Endothelial cell (in vitro differentiated cells): ENCODE results near the gene USF2. TPM values are rescaled to one million over a fixed set of nuclear protein-coding genes. Genes with fewer than 3 reads are reported as not detected.

Experiments used
- DNase-seq: peaks from one replicate; pipeline ENCODE4 v3.0.0; 2021; ENCODE audit warnings: low spot score
- H3K27ac Mint-ChIP-seq: one replicate; pipeline ENCODE4 v1.8.0; 2021; ENCODE audit warnings: mixed read lengths, inconsistent platforms; ENCODE audit not compliant: unreplicated experiment
- H3K27me3 Mint-ChIP-seq: one replicate; pipeline ENCODE4 v1.8.0; 2021; ENCODE audit warnings: mild to moderate bottlenecking, moderate library complexity, mixed read lengths, inconsistent platforms; ENCODE audit not compliant: unreplicated experiment
- H3K36me3 Mint-ChIP-seq: one replicate; pipeline ENCODE4 v1.8.0; 2021; ENCODE audit warnings: mild to moderate bottlenecking, low read depth, mixed read lengths, inconsistent platforms; ENCODE audit not compliant: unreplicated experiment
- H3K4me1 Mint-ChIP-seq: one replicate; pipeline ENCODE4 v1.8.0; 2021; ENCODE audit warnings: mild to moderate bottlenecking, mixed read lengths, inconsistent platforms; ENCODE audit not compliant: unreplicated experiment
- H3K4me3 Mint-ChIP-seq: one replicate; pipeline ENCODE4 v1.8.0; 2021; ENCODE audit warnings: mild to moderate bottlenecking, mixed read lengths, inconsistent platforms; ENCODE audit not compliant: unreplicated experiment
- H3K9me3 Mint-ChIP-seq: one replicate; pipeline ENCODE4 v1.8.0; 2021; ENCODE audit warnings: mixed read lengths, inconsistent platforms; ENCODE audit not compliant: unreplicated experiment
- total RNA-seq: library from RNA; stranded (reverse); fragmentation: NEBNext Ultra II Directional; extraction: Animal tissue kit (Norgen Biotek cat#: 25700); gene quantifications from one replicate; pipeline ENCODE4 v1.2.1, GENCODE V29; 2021; ENCODE audit not compliant: unreplicated experiment
- TF ChIP-seq, protein P1 (sequence below): fragments of 200-600 bp; sonication (generic); IDR thresholded peaks from one replicate; pipeline ENCODE4 v1.5.0; 2021; ENCODE audit warnings: antibody characterized with exemption; ENCODE audit not compliant: unreplicated experiment

USF2 gene
- total RNA-seq, 1 donor from 2014 or later = 92.2 TPM

DNA sequence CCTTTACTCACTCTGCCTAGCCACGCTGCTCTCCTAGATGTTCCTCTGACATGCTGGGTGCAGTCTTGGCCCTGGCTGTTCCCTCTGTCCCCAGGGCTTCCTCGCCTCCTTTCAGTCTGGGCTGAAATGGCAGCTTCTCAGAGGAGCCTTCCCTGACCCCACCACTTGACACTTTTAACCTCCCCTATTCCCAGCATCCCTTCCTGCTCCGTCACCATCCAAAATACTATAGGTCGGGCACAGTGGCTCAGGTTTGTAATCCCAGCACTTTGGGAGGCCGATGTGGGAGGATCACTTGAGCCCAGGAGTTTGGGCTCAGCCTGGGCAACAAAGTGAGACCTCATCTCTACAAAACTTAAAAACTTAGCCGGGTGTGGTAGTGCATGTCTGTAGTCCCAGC lies 42.8 kb upstream of the USF2 start:
- H3K4me3 Mint-ChIP-seq = no peak overlapping the region
- no peaks in the 10 kb centered on the region for H3K4me1 Mint-ChIP-seq
- TF ChIP-seq, protein P1, sequence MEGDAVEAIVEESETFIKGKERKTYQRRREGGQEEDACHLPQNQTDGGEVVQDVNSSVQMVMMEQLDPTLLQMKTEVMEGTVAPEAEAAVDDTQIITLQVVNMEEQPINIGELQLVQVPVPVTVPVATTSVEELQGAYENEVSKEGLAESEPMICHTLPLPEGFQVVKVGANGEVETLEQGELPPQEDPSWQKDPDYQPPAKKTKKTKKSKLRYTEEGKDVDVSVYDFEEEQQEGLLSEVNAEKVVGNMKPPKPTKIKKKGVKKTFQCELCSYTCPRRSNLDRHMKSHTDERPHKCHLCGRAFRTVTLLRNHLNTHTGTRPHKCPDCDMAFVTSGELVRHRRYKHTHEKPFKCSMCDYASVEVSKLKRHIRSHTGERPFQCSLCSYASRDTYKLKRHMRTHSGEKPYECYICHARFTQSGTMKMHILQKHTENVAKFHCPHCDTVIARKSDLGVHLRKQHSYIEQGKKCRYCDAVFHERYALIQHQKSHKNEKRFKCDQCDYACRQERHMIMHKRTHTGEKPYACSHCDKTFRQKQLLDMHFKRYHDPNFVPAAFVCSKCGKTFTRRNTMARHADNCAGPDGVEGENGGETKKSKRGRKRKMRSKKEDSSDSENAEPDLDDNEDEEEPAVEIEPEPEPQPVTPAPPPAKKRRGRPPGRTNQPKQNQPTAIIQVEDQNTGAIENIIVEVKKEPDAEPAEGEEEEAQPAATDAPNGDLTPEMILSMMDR = no peak
- peaks cover 9% of the 10 kb centered on the region for H3K27me3 Mint-ChIP-seq
- no peaks in the 10 kb centered on the region for H3K9me3 Mint-ChIP-seq
- no peak for DNase-seq
- H3K36me3 Mint-ChIP-seq = no peaks in the 10 kb centered on the region
- no peak overlapping the region for H3K27ac Mint-ChIP-seq

- H3K4me3 Mint-ChIP-seq = no peak overlapping the region
- peaks cover 9% of the 10 kb centered on the region for H3K27me3 Mint-ChIP-seq
- TF ChIP-seq, protein P1 = no peak
- no peak for DNase-seq
- no peaks in the 10 kb centered on the region for H3K9me3 Mint-ChIP-seq
- H3K36me3 Mint-ChIP-seq = no peaks in the 10 kb centered on the region
- H3K4me1 Mint-ChIP-seq = no peaks in the 10 kb centered on the region
- H3K27ac Mint-ChIP-seq = peak overlapping the region; percentile 40
Measured at GRCh38 chr19:35226748-35227147, 42.0 kb upstream of the USF2 start.

DNA sequence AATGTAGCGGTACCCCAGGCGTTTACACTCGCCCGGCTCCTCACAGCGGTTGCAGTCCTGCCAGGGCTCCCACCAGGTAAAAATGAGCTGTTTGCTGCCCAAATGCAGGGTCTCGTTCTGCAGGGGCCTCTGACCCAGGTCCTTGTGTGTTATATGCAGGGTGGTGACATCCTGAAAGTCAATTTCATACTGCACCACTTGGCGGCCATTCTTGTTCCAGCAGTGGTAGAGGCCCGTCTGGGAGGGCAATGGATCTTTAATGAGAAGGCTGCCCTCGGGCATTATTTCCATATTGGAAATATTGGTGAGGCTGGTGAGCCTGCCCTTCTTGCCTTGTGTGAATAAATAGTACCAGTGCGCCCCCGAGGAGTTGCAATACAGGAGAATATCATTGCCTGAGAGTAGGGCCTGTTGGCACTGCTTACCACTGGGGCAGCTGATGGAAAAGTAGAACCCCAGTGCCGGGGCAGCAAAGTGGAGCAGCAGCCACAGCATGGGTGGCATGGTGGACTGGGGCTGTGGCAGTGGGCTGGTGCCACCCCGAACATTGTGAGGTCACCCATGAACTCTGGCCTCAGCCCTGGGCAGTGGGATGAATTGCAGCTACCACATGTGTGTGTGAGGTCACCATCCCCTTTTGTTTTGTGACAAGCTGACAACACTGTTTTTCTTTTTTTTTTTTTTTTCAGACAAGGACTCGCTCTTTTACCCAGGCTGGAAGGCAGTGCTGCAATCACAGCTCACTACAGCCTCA lies 40.4 kb upstream of the USF2 start, which contains the start of gene FAM187B:
Gene FAM187B, minus strand, starts transcription at position 563 of the 754 bp plus-strand sequence. Its CDS starts 59 bp downstream, at position 504.
- Mint-ChIP-seq H3K36me3 (no peaks in the 10 kb centered on the region), H3K4me1 (no peaks in the 10 kb centered on the region), H3K27ac (no peak within 1 kb of the TSS), H3K9me3 (no peaks in the 10 kb centered on the region), H3K27me3 (peaks cover 5% of the 10 kb centered on the region), H3K4me3 (no peak within 1 kb of the TSS)
- TF ChIP-seq, protein P1 = no peak
- DNase-seq = no peak

GRCh38 chr19:35229601-35230000 lies 39.2 kb upstream of the USF2 start:
- H3K27ac Mint-ChIP-seq = no peak overlapping the region
- DNase-seq = no peak

More at GRCh38 chr19:35229601-35230000, 39.2 kb upstream of the USF2 start:
- Mint-ChIP-seq H3K4me3 (no peak overlapping the region), H3K27me3 (peaks cover 5% of the 10 kb centered on the region), H3K9me3 (no peaks in the 10 kb centered on the region), H3K4me1 (no peaks in the 10 kb centered on the region), H3K36me3 (no peaks in the 10 kb centered on the region)
- TF ChIP-seq, protein P1 = no peak
